ENCODE results near the gene IMMP1L.

IMMP1L gene

DNA sequence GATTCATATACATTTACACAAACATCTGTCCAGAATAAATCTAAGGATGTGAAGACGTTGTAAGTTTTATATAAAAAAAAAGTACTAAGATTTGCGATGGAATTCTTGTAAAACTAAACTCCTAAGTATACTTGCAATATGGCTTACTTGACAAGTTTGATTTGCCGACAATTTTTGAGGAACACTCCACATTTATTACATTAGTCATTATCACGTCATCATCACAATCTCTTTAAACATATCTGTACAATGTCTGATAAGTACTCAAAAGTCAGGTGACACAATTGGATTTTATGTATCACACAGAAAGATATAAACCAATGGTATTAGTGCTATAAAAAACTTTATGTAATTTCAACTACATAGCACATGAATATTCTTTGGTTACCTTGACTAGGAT lies 30.4 kb downstream of the IMMP1L start:
- DNase-seq (ENCODE audit: low read depth): no peak
- TF ChIP-seq, protein P1, sequence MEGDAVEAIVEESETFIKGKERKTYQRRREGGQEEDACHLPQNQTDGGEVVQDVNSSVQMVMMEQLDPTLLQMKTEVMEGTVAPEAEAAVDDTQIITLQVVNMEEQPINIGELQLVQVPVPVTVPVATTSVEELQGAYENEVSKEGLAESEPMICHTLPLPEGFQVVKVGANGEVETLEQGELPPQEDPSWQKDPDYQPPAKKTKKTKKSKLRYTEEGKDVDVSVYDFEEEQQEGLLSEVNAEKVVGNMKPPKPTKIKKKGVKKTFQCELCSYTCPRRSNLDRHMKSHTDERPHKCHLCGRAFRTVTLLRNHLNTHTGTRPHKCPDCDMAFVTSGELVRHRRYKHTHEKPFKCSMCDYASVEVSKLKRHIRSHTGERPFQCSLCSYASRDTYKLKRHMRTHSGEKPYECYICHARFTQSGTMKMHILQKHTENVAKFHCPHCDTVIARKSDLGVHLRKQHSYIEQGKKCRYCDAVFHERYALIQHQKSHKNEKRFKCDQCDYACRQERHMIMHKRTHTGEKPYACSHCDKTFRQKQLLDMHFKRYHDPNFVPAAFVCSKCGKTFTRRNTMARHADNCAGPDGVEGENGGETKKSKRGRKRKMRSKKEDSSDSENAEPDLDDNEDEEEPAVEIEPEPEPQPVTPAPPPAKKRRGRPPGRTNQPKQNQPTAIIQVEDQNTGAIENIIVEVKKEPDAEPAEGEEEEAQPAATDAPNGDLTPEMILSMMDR (IDR thresholded peaks at IDR 0.05; ENCODE audit: insufficient read depth, low read depth, low read length, missing control alignments): no peak
- no peak overlapping the region for H3K4me3 ChIP-seq (ENCODE audit: low read depth, low read length)

DNA sequence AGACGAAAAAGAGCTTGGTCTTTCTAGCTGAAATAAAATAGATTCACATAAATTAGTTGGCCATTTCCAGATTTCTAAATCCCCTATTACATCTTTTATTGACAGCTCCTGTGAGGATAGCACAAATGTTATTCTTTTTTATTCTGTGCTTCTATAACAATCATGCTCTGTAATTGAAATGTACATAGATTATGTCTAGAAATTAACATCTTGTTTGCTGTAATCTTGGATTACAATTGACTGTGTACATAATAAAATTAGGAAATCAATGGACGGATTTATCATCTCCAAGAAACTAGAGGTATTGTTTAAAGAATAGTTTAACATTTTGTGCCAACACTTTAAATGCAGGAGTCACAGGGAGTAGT lies 31.2 kb downstream of the IMMP1L start:
- H3K4me3 ChIP-seq (ENCODE audit: low read depth, low read length): no peak overlapping the region
- TF ChIP-seq, protein P1 (IDR thresholded peaks at IDR 0.05; ENCODE audit: insufficient read depth, low read depth, low read length, missing control alignments): no peak
- no peak for DNase-seq (ENCODE audit: low read depth)

DNA sequence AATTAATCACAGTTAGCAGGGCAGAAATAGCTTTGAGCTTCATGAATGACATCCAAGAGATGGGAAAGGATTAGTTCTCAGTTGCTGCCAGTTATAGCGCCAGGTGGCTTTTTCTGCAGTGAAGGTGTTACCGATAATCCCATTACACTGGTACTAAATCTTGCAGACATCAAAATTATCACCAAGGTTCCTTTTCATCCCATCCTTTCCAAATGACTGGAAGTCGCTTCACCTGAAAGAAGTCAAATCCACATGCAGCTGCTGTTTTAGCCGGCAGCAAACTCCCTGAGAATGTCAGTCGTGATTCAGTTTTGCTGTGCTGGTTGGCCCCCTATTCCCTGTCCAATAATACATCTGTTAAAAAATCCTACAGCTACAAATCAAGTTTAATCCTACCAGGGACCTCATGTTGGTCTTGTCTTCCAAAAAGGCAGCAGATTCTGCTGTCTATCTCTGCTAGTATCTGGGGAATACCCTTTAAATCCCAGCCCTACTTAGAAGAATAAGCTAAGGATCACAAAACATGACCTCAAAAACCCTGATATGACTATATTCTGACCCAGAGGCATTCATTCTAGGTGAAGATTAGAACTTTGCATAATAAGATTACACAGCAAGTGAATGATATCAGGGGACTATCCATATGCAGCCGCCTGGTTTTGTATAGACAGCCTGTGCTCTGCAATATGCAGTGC lies 31.7 kb downstream of the IMMP1L start:
- no peak overlapping the region for H3K4me3 ChIP-seq (ENCODE audit: low read depth, low read length)
- TF ChIP-seq, protein P1 (IDR thresholded peaks at IDR 0.05; ENCODE audit: insufficient read depth, low read depth, low read length, missing control alignments): no peak
- DNase-seq (ENCODE audit: low read depth): no peak

DNA sequence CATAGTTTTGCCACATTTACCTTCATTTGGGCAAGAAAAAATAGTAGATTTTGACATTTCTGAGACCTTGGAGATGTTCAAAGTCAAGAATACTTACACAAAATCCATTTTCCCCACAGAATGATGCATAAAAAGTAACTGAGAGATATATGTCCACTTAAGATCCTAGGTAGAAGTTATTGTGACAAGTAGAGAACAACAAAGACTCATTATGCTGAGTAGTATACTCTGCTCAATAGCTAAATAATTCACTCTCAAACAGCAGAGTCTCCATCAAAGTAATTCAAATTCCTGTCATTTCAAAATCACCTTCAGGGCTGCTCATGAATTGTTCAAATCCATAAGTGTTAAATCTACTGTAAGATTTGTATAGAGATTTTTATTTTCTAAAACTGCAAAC lies 35.3 kb downstream of the IMMP1L start:
- DNase-seq (ENCODE audit: low read depth): no peak
- TF ChIP-seq, protein P1 (IDR thresholded peaks at IDR 0.05; ENCODE audit: insufficient read depth, low read depth, low read length, missing control alignments): no peak
- no peak overlapping the region for H3K4me3 ChIP-seq (ENCODE audit: low read depth, low read length)

DNA sequence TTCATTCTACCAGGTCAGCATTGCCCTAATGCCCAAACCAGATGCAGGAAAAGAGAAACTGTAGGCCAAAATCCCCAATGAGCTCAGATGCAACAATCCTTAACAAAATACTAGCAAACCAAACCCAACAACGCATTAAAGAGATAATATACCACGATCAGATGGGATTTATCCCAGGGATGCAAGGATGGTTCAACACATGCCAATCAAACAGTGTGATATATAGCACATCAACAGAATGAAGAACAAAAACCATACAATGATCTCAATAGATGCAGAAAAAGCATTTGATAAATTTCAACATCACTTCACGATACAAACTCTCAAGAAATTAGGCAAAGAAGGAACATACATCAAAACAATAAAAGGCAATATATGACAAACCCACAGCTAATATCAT lies 45.0 kb downstream of the IMMP1L start:
- TF ChIP-seq, protein P1 (IDR thresholded peaks at IDR 0.05; ENCODE audit: insufficient read depth, low read depth, low read length, missing control alignments): no peak
- DNase-seq (ENCODE audit: low read depth): no peak
- H3K4me3 ChIP-seq (ENCODE audit: low read depth, low read length): no peak overlapping the region

DNA sequence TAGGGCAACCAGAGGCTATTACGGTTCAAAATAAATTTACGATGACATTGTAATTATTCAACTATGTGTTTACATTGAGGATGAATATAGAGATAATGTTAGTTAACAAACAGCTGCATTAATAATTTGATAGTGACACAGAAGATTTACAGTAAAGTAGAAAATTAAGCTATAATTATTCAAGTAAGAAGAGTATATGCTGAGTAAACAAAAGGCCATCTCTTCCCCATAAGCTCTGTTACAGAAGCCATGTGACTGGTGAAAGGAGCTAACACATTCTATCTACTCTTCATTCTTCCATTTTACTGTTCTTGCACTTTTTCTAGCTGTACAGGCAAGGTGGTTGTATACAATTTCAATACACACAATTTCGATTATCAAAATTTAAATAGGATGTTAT lies 54.2 kb downstream of the IMMP1L start:
- H3K4me3 ChIP-seq (ENCODE audit: low read depth, low read length): no peak overlapping the region
- TF ChIP-seq, protein P1 (IDR thresholded peaks at IDR 0.05; ENCODE audit: insufficient read depth, low read depth, low read length, missing control alignments): no peak
- DNase-seq (ENCODE audit: low read depth): no peak

DNA sequence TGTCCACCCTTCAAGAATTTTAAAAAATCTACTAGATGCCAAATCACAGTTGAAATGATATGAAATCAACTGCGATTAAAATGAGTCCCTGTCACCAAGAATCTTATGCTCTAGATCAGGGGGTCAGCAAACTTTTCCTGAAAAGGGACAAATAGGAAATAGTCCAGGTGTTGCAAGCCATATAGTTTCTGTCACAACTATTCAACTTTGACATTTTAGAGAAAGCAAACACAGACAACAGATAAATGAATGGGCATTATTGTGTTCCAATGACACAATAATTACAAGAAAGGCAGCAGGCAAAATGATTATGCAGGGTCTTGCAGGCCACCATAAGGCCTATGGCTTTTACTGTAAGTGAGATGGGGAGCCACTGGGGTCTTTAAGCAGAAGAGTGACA lies 58.6 kb downstream of the IMMP1L start:
- DNase-seq (ENCODE audit: low read depth): no peak
- TF ChIP-seq, protein P1 (IDR thresholded peaks at IDR 0.05; ENCODE audit: insufficient read depth, low read depth, low read length, missing control alignments): no peak
- no peak overlapping the region for H3K4me3 ChIP-seq (ENCODE audit: low read depth, low read length)

Data from GM12865 (cell line).